ENCODE data around the gene DQX1. TPM values are rescaled to one million over a fixed set of nuclear protein-coding genes. Genes with fewer than 3 reads are reported as not detected.
"Not testable (repeated sequence)": the region's sequence is repeated elsewhere in the genome, so short reads cannot be mapped to it uniquely, and the experiment has no call there.

Gene DQX1
- total RNA-seq = 0.43 TPM

- no peak for DNase-seq (ENCODE audit: low spot score)
Measured at GRCh38 chr2:74525717-74526648, at the start of gene DQX1. Gene DQX1, minus strand, starts transcription at chr2:74526231. Its CDS starts 502 bp downstream, at chr2:74525729.

- no peak for DNase-seq (ENCODE audit: low spot score)
Measured at GRCh38 chr2:74575320-74575719, 49.3 kb upstream of the DQX1 start.

GRCh38 chr2:74573747-74574562, 47.9 kb upstream of the DQX1 start:
- no peak for DNase-seq (ENCODE audit: low spot score)

GRCh38 chr2:74572178-74572925, 46.3 kb upstream of the DQX1 start:
- DNase-seq (ENCODE audit: low spot score) = no peak

GRCh38 chr2:74571058-74571457, 45.0 kb upstream of the DQX1 start:
- no peak for DNase-seq (ENCODE audit: low spot score)

GRCh38 chr2:74569686-74570085, 43.7 kb upstream of the DQX1 start:
- no peak for DNase-seq (ENCODE audit: low spot score)

- no peak for DNase-seq (ENCODE audit: low spot score)
Measured at GRCh38 chr2:74567881-74568280, 41.9 kb upstream of the DQX1 start.

GRCh38 chr2:74566754-74567085, 40.7 kb upstream of the DQX1 start:
- DNase-seq (ENCODE audit: low spot score) = no peak

GRCh38 chr2:74566076-74566753, 40.2 kb upstream of the DQX1 start:
- DNase-seq (ENCODE audit: low spot score) = no peak

- no peak for DNase-seq (ENCODE audit: low spot score)
Measured at GRCh38 chr2:74564222-74564621, 38.2 kb upstream of the DQX1 start.

- no peak for DNase-seq (ENCODE audit: low spot score)
Measured at GRCh38 chr2:74562126-74562775, 36.2 kb upstream of the DQX1 start.

GRCh38 chr2:74561022-74561421, 35.0 kb upstream of the DQX1 start:
- DNase-seq (ENCODE audit: low spot score) = not testable (repeated sequence)

GRCh38 chr2:74560591-74560990, 34.6 kb upstream of the DQX1 start:
- no peak for DNase-seq (ENCODE audit: low spot score)

- DNase-seq (ENCODE audit: low spot score) = no peak
Measured at GRCh38 chr2:74559912-74560311, 33.9 kb upstream of the DQX1 start.

- DNase-seq (ENCODE audit: low spot score) = no peak
Measured at GRCh38 chr2:74558284-74559230, 32.5 kb upstream of the DQX1 start.

GRCh38 chr2:74556831-74557370, 30.9 kb upstream of the DQX1 start:
- no peak for DNase-seq (ENCODE audit: low spot score)

GRCh38 chr2:74556159-74556558, 30.1 kb upstream of the DQX1 start:
- DNase-seq (ENCODE audit: low spot score) = no peak

GRCh38 chr2:74555610-74556103, 29.6 kb upstream of the DQX1 start:
- DNase-seq (ENCODE audit: low spot score) = no peak

GRCh38 chr2:74554820-74555531, 28.9 kb upstream of the DQX1 start:
- DNase-seq (ENCODE audit: low spot score) = peak; percentile 33
